K562 (cell line): Measurements from ENCODE around the gene PPAN. TPM values are rescaled to one million over a fixed set of nuclear protein-coding genes. Genes with fewer than 3 reads are reported as not detected.
A peak's percentile ranks its signal among the peaks of the same experiment; 100 is the strongest.

ENCODE experiments used
- ATAC-seq: fragments of 200-7000 bp; cut with Tn5 transposase; 3 replicates; pipeline ENCODE4 v1.9.1; 2020; ENCODE audit warnings: moderate library complexity
- BruUV-seq: library from RNA; stranded (reverse); fragments of 400-500 nt; replicated peaks from 2 replicates; lab custom pipeline; 2021; lab: Mats Ljungman, UMichigan
- CTCF ChIA-PET: fragments of 300-600 bp; formaldehyde crosslinking; extraction: SDS; loops from one replicate; lab custom pipeline; 2021; ENCODE audit warnings: low intra/inter-chr PET ratio; lab: Yijun Ruan, JAX
- POLR2A ChIA-PET: fragments of 300-600, 350-650 bp; sonication (Branson Sonifier 250); formaldehyde crosslinking; extraction: SDS; loops from one replicate; lab custom pipeline; 2021; ENCODE audit warnings: antibody characterized with exemption, inconsistent platforms; lab: Yijun Ruan, JAX
- DNase-seq, 4 experiments: peaks; one replicate each; pipeline versions ENCODE4 v3.0.0 to v3.0.0-alpha.2; 2011 to 2018; ENCODE audit warnings: low spot score in 3 of 4, mixed read lengths in 3 of 4; ENCODE audit errors: extremely low read depth in 1 of 4
- FAIRE-seq: peaks from 2 replicates; lab custom pipeline; 2011; peaks lifted over from hg19 to GRCh38; lab: Jason Lieb, UNC
- H2AFZ ChIP-seq: 2 replicates; pipeline ENCODE4 v1.6.0; 2011; ENCODE audit warnings: low read depth, low read length, control low read depth, inconsistent platforms
- H3K27ac ChIP-seq: fragments of 200-600 bp; 3 replicates; pipeline ENCODE4 v1.8.0; 2011; ENCODE audit warnings: low read depth, mild to moderate bottlenecking, control low read depth, inconsistent platforms, low read length, moderate library complexity, mixed read lengths; ENCODE audit errors: extremely low read depth
- H3K27me3 ChIP-seq, 2 experiments: fragments of 300-600 bp in 1 of 2; 2 replicates in 1 of 2; 3 replicates in 1 of 2; pipeline versions ENCODE4 v1.6.0 to v1.8.0; 2011; ENCODE audit warnings: inconsistent platforms in 2 of 2, low read length in 2 of 2, mild to moderate bottlenecking in 1 of 2, mixed read lengths in 1 of 2, moderate library complexity in 1 of 2; ENCODE audit not compliant: control insufficient read depth in 2 of 2, insufficient read depth in 2 of 2
- H3K36me3 ChIP-seq: fragments of 300-600 bp; 3 replicates; pipeline ENCODE4 v1.8.0; 2011; ENCODE audit warnings: mild to moderate bottlenecking, low read length, inconsistent platforms; ENCODE audit not compliant: control insufficient read depth, insufficient read depth
- H3K4me1 ChIP-seq, 2 experiments: fragments of 200-600 bp in 1 of 2; replicated peaks in 1 of 2; 2 replicates in 1 of 2; 3 replicates in 1 of 2; pipeline versions ENCODE4 v1.5.1 to v1.8.0; 2011; ENCODE audit warnings: inconsistent platforms in 2 of 2, low read length in 2 of 2, mild to moderate bottlenecking in 1 of 2, mixed read lengths in 1 of 2, moderate library complexity in 1 of 2; ENCODE audit not compliant: control insufficient read depth in 2 of 2, insufficient read depth in 2 of 2
- H3K4me2 ChIP-seq: 2 replicates; pipeline ENCODE4 v1.6.1; 2011; ENCODE audit warnings: low read length, control low read depth, inconsistent platforms, mixed read lengths; ENCODE audit not compliant: insufficient read depth
- H3K4me3 ChIP-seq: fragments of 200-600 bp; sonication (generic), shearing (Covaris generic); 2 replicates; pipeline ENCODE4 v1.5.1; 2016; ENCODE audit warnings: control low read depth, inconsistent platforms
- H3K79me2 ChIP-seq: fragments of 200-600 bp; 3 replicates; pipeline ENCODE4 v1.8.0; 2011; ENCODE audit warnings: low read length, inconsistent platforms; ENCODE audit not compliant: control insufficient read depth, insufficient read depth
- H3K9ac ChIP-seq, 2 experiments: 2 replicates each; pipeline versions ENCODE4 v1.6.0 to v1.6.1; 2011; ENCODE audit warnings: low read depth in 2 of 2, low read length in 2 of 2, control low read depth in 1 of 2, inconsistent platforms in 1 of 2, mild to moderate bottlenecking in 1 of 2, mixed read lengths in 1 of 2; ENCODE audit not compliant: insufficient read depth in 1 of 2
- H3K9me1 ChIP-seq: one replicate; pipeline ENCODE4 v1.6.0; 2011; ENCODE audit warnings: inconsistent platforms, mild to moderate bottlenecking, low read length, moderate library complexity; ENCODE audit not compliant: control insufficient read depth, insufficient read depth
- H3K9me3 ChIP-seq: replicated peaks from 2 replicates; pipeline ENCODE4 v1.5.1; 2011; ENCODE audit warnings: low read depth, low read length, inconsistent platforms; ENCODE audit not compliant: control insufficient read depth, insufficient read depth
- H4K20me1 ChIP-seq: replicated peaks from 2 replicates; pipeline ENCODE4 v1.6.1; 2011; ENCODE audit warnings: low read length, inconsistent platforms, mixed read lengths; ENCODE audit not compliant: control insufficient read depth, insufficient read depth
- ADNP ChIP-seq: fragments of 200-800 bp; sonication (Bioruptor generic); IDR thresholded peaks from 2 replicates; pipeline ENCODE4 v1.6.1; 2016; ENCODE audit warnings: missing genetic modification characterization, missing compliant biosample characterization
- BCOR ChIP-seq: fragments of 450-650 bp; IDR thresholded peaks from 2 replicates; pipeline ENCODE4 v1.6.1; 2016
- CEBPG ChIP-seq, 3 experiments: fragments of 200-800 bp in 1 of 3; sonication (Bioruptor generic) in 1 of 3; sonication (generic) in 1 of 3; formaldehyde crosslinking in 1 of 3; IDR thresholded peaks in 2 of 3; conservative IDR thresholded peaks in 1 of 3; 2 replicates each; pipeline versions ENCODE4 v1.6.1 to v1.8.0; 2016 to 2022; ENCODE audit warnings: missing compliant biosample characterization in 2 of 3, missing genetic modification characterization in 2 of 3, mild to moderate bottlenecking in 1 of 3, missing genetic modification reagents in 1 of 3
- CHD4 ChIP-seq: fragments of 200-600 bp; sonication (generic); IDR thresholded peaks from 3 replicates; pipeline ENCODE4 v1.6.1; 2012; ENCODE audit warnings: low read depth, mild to moderate bottlenecking, mixed read lengths, low read length, inconsistent platforms; ENCODE audit not compliant: insufficient read depth, insufficient replicate concordance, poor library complexity, severe bottlenecking
- DPF2 ChIP-seq: fragments of 450-650 bp; IDR thresholded peaks from 2 replicates; pipeline ENCODE4 v1.6.1; 2016
- HDAC2 ChIP-seq: fragments of 450-650 bp; IDR thresholded peaks from 2 replicates; pipeline ENCODE4 v1.6.1; 2016; ENCODE audit warnings: mild to moderate bottlenecking
- JUND ChIP-seq, 2 experiments: IDR thresholded peaks; 2 replicates in 1 of 2; 3 replicates in 1 of 2; pipeline ENCODE4 v1.6.1; 2011; ENCODE audit warnings: borderline replicate concordance in 2 of 2, low read depth in 2 of 2, low read length in 2 of 2, improper control_type of control experiment in 1 of 2, missing biosample characterization in 1 of 2, missing genetic modification characterization in 1 of 2, missing genetic modification reagents in 1 of 2
- KDM1A ChIP-seq, 2 experiments: fragments of 450-650 bp; IDR thresholded peaks; 2 replicates each; pipeline ENCODE4 v1.6.1; 2016; ENCODE audit warnings: mild to moderate bottlenecking in 2 of 2
- MAFG ChIP-seq: fragments of 450-650 bp; conservative IDR thresholded peaks from 2 replicates; pipeline ENCODE4 v1.6.1; 2016; ENCODE audit warnings: missing genetic modification characterization, missing compliant biosample characterization
- RBM14 ChIP-seq: fragments of 200-400 bp; formaldehyde crosslinking; IDR thresholded peaks from 2 replicates; pipeline ENCODE4 v1.6.1; 2018; ENCODE audit warnings: low read depth, mild to moderate bottlenecking, low read length, moderate library complexity, borderline replicate concordance; ENCODE audit not compliant: insufficient read depth
- RCOR1 ChIP-seq, 2 experiments: IDR thresholded peaks; 2 replicates each; pipeline ENCODE4 v1.6.1; 2012; ENCODE audit warnings: low read depth in 2 of 2, low read length in 2 of 2, borderline replicate concordance in 1 of 2, improper control_type of control experiment in 1 of 2
- SMARCA5 ChIP-seq: fragments of 450-650 bp; IDR thresholded peaks from 2 replicates; pipeline ENCODE4 v1.6.1; 2016
- SREBF2 ChIP-seq: sonication (generic); formaldehyde crosslinking; IDR thresholded peaks from 2 replicates; pipeline ENCODE4 v1.4.0; 2020; ENCODE audit warnings: mild to moderate bottlenecking, missing genetic modification reagents
- TAF7 ChIP-seq: fragments of 450-650 bp; IDR thresholded peaks from 2 replicates; pipeline ENCODE4 v1.6.1; 2016; ENCODE audit warnings: missing genetic modification characterization, missing compliant biosample characterization
- TFAP4 ChIP-seq: sonication (generic); formaldehyde crosslinking; IDR thresholded peaks from 2 replicates; pipeline ENCODE4 v1.8.0; 2022; ENCODE audit warnings: missing genetic modification reagents, mild to moderate bottlenecking, moderate library complexity, borderline replicate concordance
- TOE1 ChIP-seq, 2 experiments: fragments of 450-650 bp in 1 of 2; sonication (generic) in 1 of 2; formaldehyde crosslinking in 1 of 2; IDR thresholded peaks; 2 replicates each; pipeline versions ENCODE4 v1.7.1 to v1.8.0; 2016 to 2022; ENCODE audit warnings: borderline replicate concordance in 2 of 2, mild to moderate bottlenecking in 2 of 2, antibody characterized with exemption in 1 of 2, inconsistent platforms in 1 of 2, low read depth in 1 of 2, missing genetic modification reagents in 1 of 2, moderate library complexity in 1 of 2
- ZNF232 ChIP-seq: sonication (generic); formaldehyde crosslinking; IDR thresholded peaks from 2 replicates; pipeline ENCODE4 v1.8.0; 2022; ENCODE audit warnings: mild to moderate bottlenecking, missing genetic modification reagents
- WGBS: fragments of 100-300 bp; shearing (Covaris generic); methylation state at CpG from one replicate; pipeline ENCODE4 v1.1.6; 2016; ENCODE audit warnings: low coverage, mixed read lengths; ENCODE audit not compliant: insufficient coverage; ENCODE audit errors: missing lambda C conversion rate; 5-methylcytosine and 5-hydroxymethylcytosine counted together
- in situ Hi-C: fragments of 300-500 bp; cut with MboI; formaldehyde crosslinking; loops from 4 replicates; pipeline ENCODE4 v1.15.0; 2018; ENCODE audit warnings: inconsistent platforms, mixed read lengths
- intact Hi-C: fragments of 100-400 bp; cut with micrococcal nuclease; formaldehyde crosslinking; loops from 2 replicates; pipeline ENCODE4 v1.14.2; 2022
- polyA plus RNA-seq, 8 experiments: library from polyadenylated mRNA; depleted of rRNA in 4 of 8; stranded (reverse) in 5 of 8; unstranded in 3 of 8; fragments of >200 nt; fragmentation: Nextera tagmentation in 2 of 8; fragmentation: Illumina TruSeq in 1 of 8; extraction: Ambion mirVana in 2 of 8; extraction: Trizol in 1 of 8; gene quantifications; 2 replicates each; pipeline versions ENCODE4 v1.2.1 to v1.2.3, GENCODE V29; 2011 to 2014; ENCODE audit warnings: inconsistent platforms in 1 of 8, missing spikeins in 1 of 8
- total RNA-seq, 7 experiments: library from RNA; depleted of rRNA in 6 of 7; stranded (reverse); fragments of >200 nt in 6 of 7; fragmentation: Illumina TruSeq in 2 of 7; extraction: Trizol in 2 of 7; gene quantifications; 2 replicates each; pipeline versions ENCODE4 v1.2.1 to v1.2.3, GENCODE V29; 2011 to 2021; ENCODE audit warnings: low replicate concordance in 1 of 7
- TF ChIP-seq, protein P1 (sequence below): sonication (generic); formaldehyde crosslinking; IDR thresholded peaks from 2 replicates; pipeline ENCODE4 v1.9.0; 2022; ENCODE audit warnings: mild to moderate bottlenecking, missing genetic modification reagents
- TF ChIP-seq, protein P2 (sequence below): sonication (generic); formaldehyde crosslinking; IDR thresholded peaks from 2 replicates; pipeline ENCODE4 v1.9.0; 2022; ENCODE audit warnings: mild to moderate bottlenecking, missing genetic modification reagents

Gene PPAN
- total and polyA plus RNA-seq, 9 of the 15 experiments (the other 6 are each of a cell fraction or from before 2014, with no cell fraction given), result 2.2 to 129 (median 59.1) TPM

DNA sequence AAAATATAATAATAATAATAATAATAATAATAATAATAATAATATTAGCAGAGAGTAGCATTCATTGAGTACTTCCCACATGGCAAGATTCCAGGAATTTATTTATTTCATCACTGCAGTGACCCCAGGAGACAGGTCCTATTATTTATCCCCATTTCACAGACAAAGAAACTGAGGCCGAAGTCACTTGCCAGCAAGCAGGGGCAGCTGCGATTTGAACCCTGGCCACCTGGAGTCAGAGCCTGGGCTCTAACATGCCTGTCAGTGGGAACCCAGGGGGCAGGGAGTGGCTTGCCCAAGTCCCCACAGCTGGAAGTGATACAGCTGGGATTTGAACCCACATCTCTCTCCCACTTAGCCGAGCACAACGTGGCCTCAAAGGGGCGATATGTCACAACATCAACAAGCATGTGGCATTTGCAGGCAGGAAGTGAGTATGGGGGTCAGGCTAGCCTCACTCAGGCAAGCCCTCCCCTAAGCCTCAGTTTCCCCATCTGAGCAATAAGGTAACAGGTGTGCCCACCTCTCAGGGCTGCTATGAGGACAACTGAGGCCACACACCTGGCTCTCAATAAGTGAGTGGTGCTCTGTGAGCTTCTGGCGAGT is 17.1 kb upstream of the PPAN start:
- FAIRE-seq (no peak), ATAC-seq (no peak), DNase-seq (peak in 2 of 4 experiments; percentile 6 to 10)
- Histone ChIP-seq H3K36me3 (no peaks in the 10 kb centered on the region; the same call in 2 of the 3 replicates), H3K9me1 (no peaks in the 10 kb centered on the region), H3K9ac (no peak overlapping the region), H3K79me2 (peaks cover 3% of the 10 kb centered on the region; the same call in 1 of the 3 replicates), H3K4me2 (no peak overlapping the region), H3K27me3 (no peaks in the 10 kb centered on the region), H4K20me1 (peaks cover 3% of the 10 kb centered on the region; the same call in 1 of the 2 replicates), H3K9me3 (no peaks in the 10 kb centered on the region), H2AFZ (no peak overlapping the region), H3K27ac (no peak overlapping the region), H3K4me3 (no peak overlapping the region), H3K4me1 (peaks cover 12 to 43% of the 10 kb centered on the region in 2 experiments; a peak in 4 of 5 replicates)
- intact Hi-C loops, result no loop called here
- WGBS, result 43% methylated on average over 6 of the region's 6 CpGs
- in situ Hi-C loops, result no loop called here
- BruUV-seq, result no TSS peak
- CTCF ChIA-PET, result no interaction called here
- POLR2A ChIA-PET, result interaction anchor here (0.6 to 0.7 kb wide), 2 partner anchors 146 to 485 kb away, joined by 3 read pairs; no protein-coding TSS in a partner anchor
- peak; percentile 74 to 85 for TF ChIP-seq KDM1A (IDR thresholded peaks at IDR 0.05)
- TF ChIP-seq, protein P1, sequence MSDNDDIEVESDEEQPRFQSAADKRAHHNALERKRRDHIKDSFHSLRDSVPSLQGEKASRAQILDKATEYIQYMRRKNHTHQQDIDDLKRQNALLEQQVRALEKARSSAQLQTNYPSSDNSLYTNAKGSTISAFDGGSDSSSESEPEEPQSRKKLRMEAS (CRISPR knock-in tag), result 0 out of 2 replicates have a peak, but pooled peaks have one; percentile 35
- TF ChIP-seq RCOR1 (IDR thresholded peaks at IDR 0.05; ENCODE audit: borderline replicate concordance in 1 of 2, low read depth in 2 of 2, low read length in 2 of 2), result peak; percentile 24 to 25; a peak in 2 of 4 replicates
- 0 out of 2 replicates have a peak, but pooled peaks have one; percentile 41 for TF ChIP-seq SMARCA5
- peak; percentile 18; the same call in 1 of the 2 replicates for TF ChIP-seq TFAP4
- 0 out of 2 replicates have a peak, but pooled peaks have one; percentile 15 for TF ChIP-seq CEBPG (CRISPR knock-in tag; IDR thresholded peaks at IDR 0.05)
- TF ChIP-seq CEBPG (tag; conservative IDR thresholded peaks at IDR 0.05 in 1 of 2, IDR thresholded peaks at IDR 0.05 in 1 of 2), result no peak
- peak; percentile 76 for TF ChIP-seq CHD4
- TF ChIP-seq, protein P2, sequence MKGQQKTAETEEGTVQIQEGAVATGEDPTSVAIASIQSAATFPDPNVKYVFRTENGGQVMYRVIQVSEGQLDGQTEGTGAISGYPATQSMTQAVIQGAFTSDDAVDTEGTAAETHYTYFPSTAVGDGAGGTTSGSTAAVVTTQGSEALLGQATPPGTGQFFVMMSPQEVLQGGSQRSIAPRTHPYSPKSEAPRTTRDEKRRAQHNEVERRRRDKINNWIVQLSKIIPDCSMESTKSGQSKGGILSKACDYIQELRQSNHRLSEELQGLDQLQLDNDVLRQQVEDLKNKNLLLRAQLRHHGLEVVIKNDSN (CRISPR knock-in tag), result 0 out of 2 replicates have a peak, but pooled peaks have one; percentile 8
- TF ChIP-seq ADNP (tag), result peak; percentile 91
- no peak for TF ChIP-seq ZNF232
- TF ChIP-seq RBM14, result no peak
- no peak for TF ChIP-seq SREBF2 (CRISPR knock-in tag)
- TF ChIP-seq MAFG (tag), result no peak
- TF ChIP-seq DPF2, result no peak
- TF ChIP-seq HDAC2, result peak; percentile 40; the same call in 1 of the 2 replicates
- TF ChIP-seq TOE1 (IDR thresholded peaks at IDR 0.05; ENCODE audit: borderline replicate concordance), result no peak
- TF ChIP-seq TOE1 (CRISPR knock-in tag; IDR thresholded peaks at IDR 0.05; ENCODE audit: borderline replicate concordance, low read depth), result no peak
- no peak for TF ChIP-seq TAF7
- TF ChIP-seq BCOR, result peak; percentile 93
- TF ChIP-seq JUND (IDR thresholded peaks at IDR 0.05; ENCODE audit: borderline replicate concordance, low read depth, low read length), result no peak
- no peak for TF ChIP-seq JUND (tag; IDR thresholded peaks at IDR 0.05; ENCODE audit: borderline replicate concordance, low read depth, low read length)
